Right renal pelvis (tissue), 4 donors: Measurements from ENCODE around the gene NUDCD3. TPM values are rescaled to one million over a fixed set of nuclear protein-coding genes. Genes with fewer than 3 reads are reported as not detected.
"Not testable (repeated sequence)": the region's sequence is repeated elsewhere in the genome, so short reads cannot be mapped to it uniquely, and the experiment has no call there.

Experiments used
- DNase-seq, 4 donors: peaks; one replicate each; pipeline ENCODE4 v3.0.0-alpha.2; 2013; ENCODE audit warnings: low read depth in 4 of 4, low spot score in 3 of 4, missing footprints in 1 of 4
- polyA plus RNA-seq, 4 donors: library from polyadenylated mRNA; unstranded; fragments of 120-200 nt; gene quantifications; one replicate each; pipeline ENCODE4 v1.2.1, GENCODE V29; 2013; ENCODE audit not compliant: insufficient read length in 4 of 4

The NUDCD3 gene
- polyA plus RNA-seq, 4 donors: 82.1 to 87.9 (median 84.6) TPM

- DNase-seq: no peak
Observed at GRCh38 chr7:44519546-44519945, 29.1 kb upstream of the NUDCD3 start.

- DNase-seq: no peak
Observed at GRCh38 chr7:44518761-44519160, 28.3 kb upstream of the NUDCD3 start.

DNA sequence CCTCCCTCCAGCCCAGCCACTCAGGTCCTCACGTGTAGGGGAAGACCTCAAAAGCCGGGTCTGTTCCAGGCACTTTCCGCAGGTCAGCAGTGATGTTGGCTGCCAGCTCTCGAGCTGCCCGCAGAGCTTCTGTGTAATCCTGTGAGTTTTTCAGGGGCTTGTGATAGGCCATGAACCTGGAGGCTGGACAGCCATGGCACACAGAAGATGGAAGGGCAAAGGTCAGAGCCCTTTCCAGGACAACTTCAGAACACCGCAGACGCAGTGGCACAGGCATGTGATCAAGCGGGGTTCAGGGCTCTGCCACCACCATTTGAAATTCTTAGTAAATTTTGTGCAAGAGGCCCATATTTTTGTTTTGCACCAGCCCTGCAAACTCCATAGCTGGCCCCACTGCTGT, 26.7 kb upstream of the NUDCD3 start:
- DNase-seq: no peak

DNA sequence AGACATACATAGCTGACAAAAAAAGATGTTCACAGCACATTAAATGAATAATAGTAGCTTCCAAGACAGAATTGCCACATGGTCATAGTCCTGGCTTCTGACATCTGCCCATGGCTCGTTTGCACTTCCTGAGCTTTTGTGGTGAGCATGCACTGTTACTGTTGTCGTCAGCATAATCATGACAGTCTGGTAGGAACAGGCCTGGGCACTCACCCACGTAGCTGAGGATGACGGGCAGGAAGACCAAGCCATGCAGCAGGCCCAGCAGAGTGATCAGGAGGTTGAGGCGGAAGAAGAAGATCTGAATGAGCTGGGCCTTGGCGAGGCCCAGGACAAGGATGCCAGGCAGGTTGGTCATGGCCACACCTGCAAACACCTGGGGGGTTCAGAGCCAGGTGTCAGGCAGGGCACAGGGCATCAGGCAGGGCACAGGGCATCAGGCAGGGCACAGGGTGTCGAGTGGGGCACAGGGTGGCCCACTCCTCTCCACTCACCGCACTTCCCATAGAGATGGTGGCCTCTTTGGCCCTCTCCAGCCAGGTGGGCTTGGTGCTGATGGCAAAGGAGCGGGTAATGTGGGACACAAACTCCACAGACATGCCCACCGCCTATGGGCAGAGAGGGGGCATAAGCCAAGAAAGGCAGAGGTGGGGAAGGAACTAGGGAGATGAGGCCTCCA, 25.3 kb upstream of the NUDCD3 start:
- DNase-seq: no peak

GRCh38 chr7:44512736-44513135, 22.3 kb upstream of the NUDCD3 start:
- no peak for DNase-seq

DNA sequence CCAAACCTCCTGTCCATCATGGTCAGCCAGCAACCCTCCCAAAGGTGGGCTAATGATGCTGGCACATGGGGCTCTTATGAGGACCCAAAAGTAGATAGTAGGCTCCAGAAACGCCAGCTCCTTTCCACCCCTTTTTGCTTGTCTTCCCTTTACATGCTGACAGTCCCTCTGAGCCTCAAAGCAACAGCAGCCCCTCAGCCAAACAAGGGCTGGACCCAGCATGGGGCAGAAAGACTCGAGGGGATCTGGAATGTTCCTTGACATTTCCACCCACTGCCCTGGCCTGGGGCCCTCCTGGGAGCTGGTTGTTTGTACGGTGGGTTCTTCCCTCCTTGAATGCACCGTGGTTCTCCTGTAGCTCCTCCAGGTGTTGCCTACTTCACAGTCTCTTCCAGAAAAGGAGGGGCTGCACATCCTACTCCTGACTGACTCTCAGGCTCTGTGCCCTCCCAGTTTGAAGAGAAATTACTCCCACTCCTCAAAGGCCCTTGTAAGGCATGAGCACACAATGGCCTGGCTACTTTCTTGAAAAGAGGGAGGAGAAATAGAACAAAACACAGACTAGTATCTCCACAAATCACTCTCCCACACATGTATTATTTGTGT, 21.5 kb upstream of the NUDCD3 start:
- no peak for DNase-seq

- no peak for DNase-seq
Observed at GRCh38 chr7:44511236-44511635, 20.8 kb upstream of the NUDCD3 start.

GRCh38 chr7:44508328-44509030, 18.0 kb upstream of the NUDCD3 start:
- no peak for DNase-seq

GRCh38 chr7:44506592-44507288, 16.3 kb upstream of the NUDCD3 start:
- DNase-seq: not testable (repeated sequence)

DNA sequence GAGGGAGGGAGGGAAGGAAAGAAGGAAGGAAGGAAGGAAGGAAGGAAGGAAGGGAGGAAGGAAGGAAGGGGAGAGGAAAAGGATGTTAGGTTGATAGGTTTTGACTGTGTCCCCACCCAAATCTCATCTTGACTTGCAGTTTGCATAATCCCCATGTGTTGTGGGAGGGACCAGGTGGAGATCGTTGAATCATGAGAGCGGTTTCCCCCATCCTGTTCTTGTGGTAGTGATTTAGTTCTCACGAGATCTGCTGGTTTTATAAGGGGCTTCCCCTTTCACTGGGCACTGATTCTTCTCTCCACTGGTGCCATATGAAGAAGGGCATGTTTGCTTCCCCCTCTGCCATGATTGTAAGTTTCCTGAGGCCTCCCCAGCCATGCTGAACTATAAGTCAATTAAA, 15.1 kb upstream of the NUDCD3 start:
- no peak for DNase-seq

- DNase-seq: no peak
Observed at GRCh38 chr7:44498230-44498954, 7.9 kb upstream of the NUDCD3 start.

DNA sequence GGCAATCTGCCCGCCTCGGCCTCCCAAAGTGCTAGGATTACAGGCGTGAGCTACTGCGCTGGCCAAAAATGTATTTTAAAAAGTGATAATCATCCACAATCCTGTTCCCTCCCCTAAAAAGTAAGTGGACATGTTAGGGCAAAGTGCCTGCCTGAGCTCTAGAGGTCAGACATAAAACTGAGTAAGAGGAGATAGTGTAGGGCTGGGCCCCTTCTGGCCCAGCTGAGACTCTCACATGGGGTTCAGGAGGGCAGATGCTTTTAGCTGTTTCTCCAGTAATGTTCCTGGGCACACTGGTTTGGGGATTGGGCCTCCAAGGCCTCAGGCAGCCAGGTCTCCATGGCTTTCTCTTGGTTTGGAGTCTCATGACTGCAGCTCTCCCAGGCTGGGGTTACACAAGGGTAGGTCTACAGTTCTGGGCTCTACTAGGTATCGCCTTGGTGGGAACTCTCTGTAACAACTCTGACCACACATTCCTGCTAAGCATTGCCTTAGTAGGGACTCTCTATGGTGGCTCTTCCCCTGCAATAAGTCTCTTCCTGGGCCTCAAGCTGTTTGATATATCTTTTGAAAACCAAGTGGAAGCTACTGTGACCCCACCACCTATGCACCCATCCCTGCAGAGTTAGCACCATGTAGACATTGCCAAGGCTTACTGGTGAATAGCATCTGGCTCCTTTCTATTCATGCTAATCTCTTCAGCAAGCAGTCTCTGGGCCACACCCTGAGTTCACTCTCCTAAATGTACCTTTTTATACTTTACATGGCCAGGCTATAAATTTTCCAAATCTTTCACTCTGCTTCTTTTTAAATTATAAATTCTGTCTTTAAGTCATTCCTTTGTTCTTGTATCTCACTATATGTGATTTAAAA, 6.9 kb upstream of the NUDCD3 start:
- DNase-seq: no peak

GRCh38 chr7:44496385-44496784, 5.9 kb upstream of the NUDCD3 start:
- no peak for DNase-seq

- DNase-seq: no peak
Observed at GRCh38 chr7:44494960-44495359, 4.5 kb upstream of the NUDCD3 start.

- DNase-seq: no peak
Observed at GRCh38 chr7:44491229-44491628, 771 bp upstream of the NUDCD3 start.

GRCh38 chr7:44489955-44490350, 505 bp downstream of the NUDCD3 start:
- DNase-seq: no peak

- no peak for DNase-seq
Observed at GRCh38 chr7:44488955-44489354, 1.5 kb downstream of the NUDCD3 start.

- no peak for DNase-seq
Observed at GRCh38 chr7:44486693-44487092, 3.8 kb downstream of the NUDCD3 start.

DNA sequence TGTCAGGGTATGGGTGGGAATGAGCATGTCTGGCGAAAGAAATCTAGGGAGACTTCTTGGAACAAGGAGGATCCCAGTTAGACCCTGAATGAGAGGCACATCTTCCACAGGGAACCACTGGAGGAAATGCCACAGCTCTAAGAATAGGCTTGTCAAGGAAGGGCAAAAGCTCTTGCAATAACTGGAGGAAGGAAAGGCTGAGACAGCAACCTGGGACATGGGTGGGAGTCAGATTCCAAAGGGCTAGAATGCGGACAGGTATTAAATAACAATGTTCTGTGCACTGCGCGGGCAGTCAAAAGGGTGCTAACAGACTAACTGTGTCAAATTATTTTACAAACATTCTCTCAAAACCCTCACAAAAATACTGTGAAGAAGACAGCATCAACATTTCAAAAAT, 4.5 kb downstream of the NUDCD3 start:
- no peak for DNase-seq
